Osteoblast (primary cell): ENCODE data around the gene CTSE. TPM values are rescaled to one million over a fixed set of nuclear protein-coding genes. Genes with fewer than 3 reads are reported as not detected.

Source experiments
- DNase-seq: peaks from one replicate; pipeline ENCODE4 v3.0.0; 2011; ENCODE audit warnings: low spot score, mixed read lengths; ENCODE audit not compliant: insufficient read length; ENCODE audit errors: missing footprints
- H2AFZ ChIP-seq: 2 replicates; pipeline ENCODE4 v1.6.0; 2011; ENCODE audit warnings: mild to moderate bottlenecking, low read length
- H3K27ac ChIP-seq: 2 replicates; pipeline ENCODE4 v1.5.1; 2011; ENCODE audit warnings: mild to moderate bottlenecking, low read depth, low read length, moderate library complexity
- H3K27me3 ChIP-seq: 2 replicates; pipeline ENCODE4 v1.6.0; 2012; ENCODE audit warnings: mild to moderate bottlenecking, control low read depth, inconsistent platforms, low read length, moderate library complexity; ENCODE audit not compliant: insufficient read depth
- H3K36me3 ChIP-seq: 2 replicates; pipeline ENCODE4 v1.5.1; 2011; ENCODE audit warnings: mild to moderate bottlenecking, low read length, control low read depth, moderate library complexity; ENCODE audit not compliant: insufficient read depth
- H3K4me1 ChIP-seq: 2 replicates; pipeline ENCODE4 v1.5.1; 2011; ENCODE audit warnings: mild to moderate bottlenecking, low read length, control low read depth, moderate library complexity; ENCODE audit not compliant: insufficient read depth
- H3K4me2 ChIP-seq: 2 replicates; pipeline ENCODE4 v1.6.0; 2011; ENCODE audit warnings: mild to moderate bottlenecking, low read length; ENCODE audit not compliant: insufficient read depth
- H3K4me3 ChIP-seq: fragments of 200-600 bp; sonication (generic); 3 replicates; pipeline ENCODE4 v1.5.1; 2012; ENCODE audit warnings: mild to moderate bottlenecking, low read length, inconsistent platforms; ENCODE audit not compliant: insufficient read depth
- H3K79me2 ChIP-seq: 2 replicates; pipeline ENCODE4 v1.6.0; 2012; ENCODE audit warnings: mild to moderate bottlenecking, low read length, control low read depth, inconsistent platforms; ENCODE audit not compliant: insufficient read depth
- H3K9me3 ChIP-seq: 2 replicates; pipeline ENCODE4 v1.5.1; 2011; ENCODE audit warnings: low read depth, low read length, control low read depth
- H4K20me1 ChIP-seq: 2 replicates; pipeline ENCODE4 v1.6.0; 2012; ENCODE audit warnings: mild to moderate bottlenecking, low read length, control low read depth; ENCODE audit not compliant: insufficient read depth
- CTCF ChIP-seq: IDR thresholded peaks from 2 replicates; pipeline ENCODE4 v1.5.1; 2011; ENCODE audit warnings: mild to moderate bottlenecking, low read depth, low read length, moderate library complexity; ENCODE audit errors: extremely low read depth
- total RNA-seq: library from RNA; depleted of rRNA; stranded (reverse); fragments of >200 nt; gene quantifications from 2 replicates; pipeline ENCODE4 v1.2.3, GENCODE V29; 2012

CTSE gene
- total RNA-seq, 1 donor: not detected

DNA sequence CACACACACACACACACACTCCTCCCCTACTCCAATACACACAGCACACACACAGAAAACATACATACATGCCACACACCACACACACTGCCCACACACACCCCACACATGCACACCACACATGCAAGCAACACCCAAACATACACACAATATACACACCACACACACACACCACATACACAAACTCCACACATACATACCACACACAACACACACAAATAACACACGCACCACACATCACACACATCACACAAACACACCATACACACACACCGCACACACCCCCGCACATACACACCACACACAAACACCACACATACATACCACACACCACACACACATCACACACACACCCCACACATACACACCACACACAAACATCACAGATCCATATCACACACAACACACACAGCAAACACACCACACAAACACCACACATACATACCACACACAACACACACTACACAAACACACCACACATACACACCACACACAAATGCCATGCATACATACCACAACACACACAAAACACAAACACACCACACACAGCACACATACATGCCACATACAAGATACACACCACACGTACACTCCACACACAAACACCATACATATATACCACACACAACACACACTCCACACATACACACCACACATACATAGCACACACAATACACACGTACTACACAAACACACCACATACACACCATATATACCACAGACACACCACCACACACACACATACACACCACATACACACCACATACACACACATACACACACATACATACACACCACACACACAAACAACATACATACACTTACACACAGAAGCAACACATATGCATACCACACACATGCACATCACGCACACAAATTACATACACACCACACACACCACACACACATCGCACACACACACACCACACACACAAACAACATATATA is 19.6 kb downstream of the CTSE start:
- H4K20me1 ChIP-seq: no peaks in the 10 kb centered on the region

DNA sequence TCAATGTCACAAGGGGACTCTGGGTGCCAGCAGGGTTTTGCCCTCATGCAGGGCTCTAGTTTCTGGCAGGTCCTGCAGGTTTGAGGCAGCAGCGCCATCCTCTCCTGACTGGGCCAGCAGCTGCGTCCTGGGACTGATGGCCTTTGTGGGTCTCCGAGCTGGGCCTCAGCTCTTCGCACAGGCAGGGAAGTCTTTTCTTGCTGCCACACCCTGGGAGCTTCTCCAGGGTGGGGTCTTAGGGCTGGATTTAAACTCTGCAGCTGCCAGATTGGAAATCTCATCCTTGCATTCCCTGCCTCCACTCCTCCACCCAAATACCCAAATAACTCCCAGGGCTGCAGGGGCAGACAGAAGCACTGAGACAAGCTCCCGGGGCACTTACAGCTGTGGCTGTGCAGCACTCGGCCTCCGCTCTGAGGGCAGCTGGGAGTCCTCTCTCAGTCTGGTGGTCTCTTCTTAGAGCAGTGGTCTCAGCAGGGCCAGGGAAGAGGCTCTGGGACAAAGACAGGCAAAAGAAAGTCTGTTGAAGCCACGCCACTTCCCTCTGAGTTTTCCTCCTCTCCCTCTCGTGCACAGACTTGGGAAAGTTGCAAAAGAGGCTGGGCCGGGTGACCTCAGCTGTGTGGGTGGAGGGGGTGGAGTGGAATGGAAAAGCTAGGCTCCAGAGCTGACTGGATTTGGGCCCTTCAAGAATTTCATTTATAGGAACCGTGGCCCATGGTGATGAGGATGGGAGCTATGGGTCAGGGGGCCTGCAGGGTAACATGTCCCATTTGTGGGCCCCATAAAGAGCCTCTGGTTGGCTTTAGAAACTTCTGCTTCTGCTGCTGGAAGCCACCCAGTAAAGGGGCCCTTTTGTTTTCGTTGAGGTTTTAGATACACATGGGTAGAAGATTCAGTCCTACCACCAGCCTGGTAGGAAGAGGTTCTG is 20.6 kb downstream of the CTSE start, which contains the start of gene RAB7B:
Gene RAB7B (minus strand): TSS at position 525 of the 931 bp plus-strand sequence. CDS start 9,260 bp downstream, outside the sequence.
- Histone ChIP-seq H3K79me2 (peaks cover 14% of the 10 kb centered on the region), H3K36me3 (no peaks in the 10 kb centered on the region), H2AFZ (peak within 1 kb of the TSS; percentile 98), H3K4me3 (peak within 1 kb of the TSS; percentile 74), H3K4me1 (peaks cover 39% of the 10 kb centered on the region), H3K27me3 (no peaks in the 10 kb centered on the region), H4K20me1 (peaks cover 9% of the 10 kb centered on the region), H3K9me3 (no peaks in the 10 kb centered on the region), H3K4me2 (peak within 1 kb of the TSS; percentile 90), H3K27ac (peak within 1 kb of the TSS; percentile 98)
- TF ChIP-seq CTCF: no peak
- DNase-seq: peak; percentile 89

More for the DNA sequence above, 19.6 kb downstream of the CTSE start:
- no peak for DNase-seq
- Histone ChIP-seq H3K4me2 (peak overlapping the region; percentile 90), H2AFZ (peak overlapping the region; percentile 98), H3K27me3 (no peaks in the 10 kb centered on the region), H3K4me3 (peak overlapping the region; percentile 74), H3K79me2 (peaks cover 12% of the 10 kb centered on the region), H3K36me3 (no peaks in the 10 kb centered on the region), H3K27ac (peak overlapping the region; percentile 98), H3K9me3 (no peaks in the 10 kb centered on the region), H3K4me1 (peaks cover 35% of the 10 kb centered on the region)
- TF ChIP-seq CTCF: no peak

GRCh38 chr1:206002160-206002559 is 21.5 kb downstream of the CTSE start:
- H2AFZ ChIP-seq: no peak overlapping the region
- H3K27ac ChIP-seq: peak overlapping the region; percentile 98
- no peaks in the 10 kb centered on the region for H3K27me3 ChIP-seq
- no peak for TF ChIP-seq CTCF
- H3K4me3 ChIP-seq: peak overlapping the region; percentile 74
- peak overlapping the region; percentile 90 for H3K4me2 ChIP-seq
- H3K9me3 ChIP-seq: no peaks in the 10 kb centered on the region
- no peak for DNase-seq
- peaks cover 43% of the 10 kb centered on the region for H3K4me1 ChIP-seq
- H4K20me1 ChIP-seq: peaks cover 15% of the 10 kb centered on the region
- peaks cover 20% of the 10 kb centered on the region for H3K79me2 ChIP-seq
- no peaks in the 10 kb centered on the region for H3K36me3 ChIP-seq
